ENCODE measurements around the gene RILPL2.
"Not testable (repeated sequence)": the region's sequence is repeated elsewhere in the genome, so short reads cannot be mapped to it uniquely, and the experiment has no call there.

The RILPL2 gene

DNA sequence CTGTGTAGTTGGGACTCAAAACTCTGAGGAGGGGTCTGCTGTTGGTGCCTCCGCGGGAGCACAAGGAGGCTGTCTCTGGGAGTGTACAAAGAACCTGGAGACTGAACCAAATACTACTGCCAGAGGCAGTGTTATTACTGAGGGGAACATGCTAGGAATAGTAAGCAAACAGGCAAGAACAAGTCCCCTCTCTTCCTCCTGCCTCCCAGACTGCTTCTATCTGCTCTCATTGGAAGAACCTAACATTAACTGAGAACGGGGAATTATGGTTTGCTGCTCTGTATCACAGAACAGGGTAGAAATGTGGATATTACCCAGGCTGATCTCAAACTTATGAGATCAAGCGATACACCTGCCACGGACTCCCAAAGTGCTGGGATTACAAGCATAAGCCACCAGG, 57.1 kb downstream of the RILPL2 start:
- DNase-seq = no peak

DNA sequence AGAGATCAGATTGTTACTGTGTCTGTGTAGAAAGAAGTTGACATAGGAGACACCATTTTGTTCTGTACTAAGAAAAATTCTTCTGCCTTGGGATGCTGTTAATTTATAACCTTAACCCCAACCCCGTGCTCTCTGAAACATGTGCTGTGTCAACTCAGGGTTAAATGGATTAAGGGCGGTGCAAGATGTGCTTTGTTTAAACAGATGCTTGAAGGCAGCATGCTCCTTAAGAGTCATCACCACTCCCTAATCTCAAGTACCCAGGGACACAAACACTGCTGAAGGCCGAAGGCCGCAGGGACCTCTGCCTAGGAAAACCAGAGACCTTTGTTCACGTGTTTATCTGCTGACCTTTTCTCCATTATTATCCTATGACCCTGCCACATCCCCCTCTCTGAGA, 64.1 kb downstream of the RILPL2 start:
- not testable (repeated sequence) for DNase-seq

GRCh38 chr12:123371667-123372368, 64.7 kb downstream of the RILPL2 start:
- not testable (repeated sequence) for DNase-seq

DNA sequence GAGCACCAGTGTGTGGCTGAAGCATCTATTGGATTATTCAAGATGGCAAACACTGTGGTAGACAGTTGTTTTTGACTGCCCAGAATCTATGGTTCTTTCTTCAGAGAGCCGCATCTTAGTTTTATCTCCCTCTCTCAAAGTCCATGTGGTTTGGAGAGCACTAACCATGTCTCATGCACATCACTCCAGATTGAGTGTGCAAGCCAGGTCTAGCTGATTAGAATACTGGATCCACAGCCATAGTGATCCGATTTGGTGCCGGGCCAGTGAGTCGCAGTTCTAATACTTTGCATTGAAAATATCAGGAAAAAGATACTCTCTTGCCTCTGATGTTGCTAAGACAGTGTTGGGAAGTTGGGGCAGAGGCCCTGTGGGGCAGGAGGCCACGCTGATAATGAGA, 67.3 kb downstream of the RILPL2 start:
- DNase-seq = no peak

DNA sequence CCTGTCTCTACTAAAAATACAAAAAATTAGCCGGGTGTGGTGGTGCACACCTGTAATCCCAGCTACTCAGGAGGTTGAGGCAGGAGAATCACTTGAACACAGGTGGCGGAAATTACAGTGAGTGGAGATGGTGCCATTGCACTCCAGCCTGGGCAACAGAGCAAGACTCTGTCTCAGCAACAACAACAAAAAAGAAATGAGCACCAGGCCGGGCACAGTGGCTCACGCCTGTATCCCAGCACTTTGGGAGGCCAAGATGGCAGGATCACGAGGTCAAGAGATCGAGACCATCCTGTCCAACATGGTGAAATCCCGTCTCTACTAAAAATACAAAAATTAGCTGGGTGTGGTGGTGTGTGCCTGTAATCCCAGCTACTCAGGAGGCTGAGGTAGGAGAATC, 68.1 kb downstream of the RILPL2 start:
- not testable (repeated sequence) for DNase-seq

DNA sequence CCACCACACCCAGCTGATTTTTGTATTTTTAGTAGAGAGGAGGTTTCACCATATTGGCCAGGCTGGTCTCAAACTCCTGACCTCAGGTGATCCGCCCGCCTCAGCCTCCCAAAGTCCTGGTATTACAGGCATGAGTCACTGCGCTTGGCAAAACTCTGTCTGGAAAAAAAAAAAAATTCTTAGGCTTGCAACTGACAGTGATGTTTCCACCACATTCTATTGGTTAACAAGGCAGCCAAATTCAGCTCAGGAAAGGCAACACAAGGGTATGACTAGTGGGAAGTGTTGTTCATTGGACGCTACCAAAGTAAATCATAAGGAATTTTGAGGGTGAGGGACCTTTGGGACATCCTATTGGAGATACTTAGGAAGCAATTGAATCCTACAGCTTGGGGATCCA, 69.0 kb downstream of the RILPL2 start:
- DNase-seq = no peak
